OCI-LY1 (cell line): ENCODE data around the gene ECSCR.

Source experiments
- EZH2 ChIP-seq: fragments of 200-600 bp; sonication (generic), shearing (Covaris generic); IDR thresholded peaks from 2 replicates; pipeline ENCODE4 v1.8.0; 2017; ENCODE audit warnings: borderline replicate concordance, mixed run types, mild to moderate bottlenecking, antibody characterized with exemption, low read length, moderate library complexity, mixed read lengths
- TF ChIP-seq, protein P1 (sequence below): fragments of 200-600 bp; sonication (generic), shearing (Covaris generic); IDR thresholded peaks from 2 replicates; pipeline ENCODE4 v1.5.1; 2017; ENCODE audit warnings: mild to moderate bottlenecking, antibody characterized with exemption, low read length, moderate library complexity, mixed read lengths

GRCh38 chr5:139458580-139459407 lies 3.7 kb downstream of the ECSCR start:
- TF ChIP-seq, protein P1, sequence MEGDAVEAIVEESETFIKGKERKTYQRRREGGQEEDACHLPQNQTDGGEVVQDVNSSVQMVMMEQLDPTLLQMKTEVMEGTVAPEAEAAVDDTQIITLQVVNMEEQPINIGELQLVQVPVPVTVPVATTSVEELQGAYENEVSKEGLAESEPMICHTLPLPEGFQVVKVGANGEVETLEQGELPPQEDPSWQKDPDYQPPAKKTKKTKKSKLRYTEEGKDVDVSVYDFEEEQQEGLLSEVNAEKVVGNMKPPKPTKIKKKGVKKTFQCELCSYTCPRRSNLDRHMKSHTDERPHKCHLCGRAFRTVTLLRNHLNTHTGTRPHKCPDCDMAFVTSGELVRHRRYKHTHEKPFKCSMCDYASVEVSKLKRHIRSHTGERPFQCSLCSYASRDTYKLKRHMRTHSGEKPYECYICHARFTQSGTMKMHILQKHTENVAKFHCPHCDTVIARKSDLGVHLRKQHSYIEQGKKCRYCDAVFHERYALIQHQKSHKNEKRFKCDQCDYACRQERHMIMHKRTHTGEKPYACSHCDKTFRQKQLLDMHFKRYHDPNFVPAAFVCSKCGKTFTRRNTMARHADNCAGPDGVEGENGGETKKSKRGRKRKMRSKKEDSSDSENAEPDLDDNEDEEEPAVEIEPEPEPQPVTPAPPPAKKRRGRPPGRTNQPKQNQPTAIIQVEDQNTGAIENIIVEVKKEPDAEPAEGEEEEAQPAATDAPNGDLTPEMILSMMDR = no peak
- no peak for TF ChIP-seq EZH2
